ENCODE results near the gene CLTA. TPM values are rescaled to one million over a fixed set of nuclear protein-coding genes. Genes with fewer than 3 reads are reported as not detected.

The CLTA gene
- total and polyA plus RNA-seq, 4 donors: 117 to 191 (median 141) TPM

- Histone ChIP-seq H3K9me3 (ENCODE audit: control insufficient read depth, low read length) (no peaks in the 10 kb centered on the region), H3K4me3 (ENCODE audit: low read length in 2 of 2) (no peak overlapping the region), H3K27me3 (ENCODE audit: control insufficient read depth in 1 of 2, insufficient read depth in 2 of 2, low read length in 1 of 2) (no peaks in the 10 kb centered on the region), H3K27ac (ENCODE audit: low read depth in 1 of 2, low read length in 2 of 2) (peak overlapping the region in 1 of 2 donors; percentile 75), H3K36me3 (ENCODE audit: control insufficient read depth in 1 of 2, insufficient read depth in 2 of 2, low read length in 1 of 2) (peaks cover 8 to 10% of the 10 kb centered on the region in 2 donors), H3K4me1 (ENCODE audit: control insufficient read depth in 1 of 2, insufficient read depth in 2 of 2, low read length in 2 of 2) (peaks cover 1 to 4% of the 10 kb centered on the region in 2 donors)
- DNase-seq (no peak), ATAC-seq (ENCODE audit: low FRiP score) (no peak)
- WGBS, 2 donors: 60 to 62% methylated on average over 4 of the region's 4 CpGs
- intact Hi-C loops (cut with DNase I): no loop called here
Measured at GRCh38 chr9:36207016-36207415, 16.3 kb downstream of the CLTA start.

- Histone ChIP-seq H3K27ac (ENCODE audit: low read depth in 1 of 2, low read length in 2 of 2) (peak overlapping the region; percentile 52 to 75), H3K4me3 (ENCODE audit: low read length in 2 of 2) (no peak overlapping the region), H3K4me1 (ENCODE audit: control insufficient read depth in 1 of 2, insufficient read depth in 2 of 2, low read length in 2 of 2) (peaks cover 1 to 4% of the 10 kb centered on the region in 2 donors), H3K27me3 (ENCODE audit: control insufficient read depth in 1 of 2, insufficient read depth in 2 of 2, low read length in 1 of 2) (no peaks in the 10 kb centered on the region), H3K36me3 (ENCODE audit: control insufficient read depth in 1 of 2, insufficient read depth in 2 of 2, low read length in 1 of 2) (peaks cover 8 to 10% of the 10 kb centered on the region in 2 donors), H3K9me3 (ENCODE audit: control insufficient read depth, low read length) (no peaks in the 10 kb centered on the region)
- ATAC-seq (ENCODE audit: low FRiP score) (no peak), DNase-seq (no peak)
- intact Hi-C loops (cut with DNase I): no loop called here
- 44 to 52% methylated on average over 1 of the region's 1 CpG for WGBS, 2 donors
Measured at GRCh38 chr9:36207546-36208012, 16.9 kb downstream of the CLTA start.

GRCh38 chr9:36208521-36209253, 18.0 kb downstream of the CLTA start:
- 34 to 39% methylated on average over 10 of the region's 10 CpGs for WGBS, 2 donors
- Histone ChIP-seq H3K27ac (ENCODE audit: low read depth in 1 of 2, low read length in 2 of 2) (peak overlapping the region; percentile 52 to 84), H3K4me1 (ENCODE audit: control insufficient read depth in 1 of 2, insufficient read depth in 2 of 2, low read length in 2 of 2) (peaks cover 1 to 4% of the 10 kb centered on the region in 2 donors), H3K27me3 (ENCODE audit: control insufficient read depth in 1 of 2, insufficient read depth in 2 of 2, low read length in 1 of 2) (no peaks in the 10 kb centered on the region), H3K9me3 (ENCODE audit: control insufficient read depth, low read length) (no peaks in the 10 kb centered on the region), H3K36me3 (ENCODE audit: control insufficient read depth in 1 of 2, insufficient read depth in 2 of 2, low read length in 1 of 2) (peaks cover 6 to 10% of the 10 kb centered on the region in 2 donors), H3K4me3 (ENCODE audit: low read length in 2 of 2) (no peak overlapping the region)
- no peak for ATAC-seq (ENCODE audit: low FRiP score)
- no peak for DNase-seq
- intact Hi-C loops (cut with DNase I): no loop called here

- Histone ChIP-seq H3K9me3 (ENCODE audit: control insufficient read depth, low read length) (no peaks in the 10 kb centered on the region), H3K4me3 (ENCODE audit: low read length in 2 of 2) (no peak overlapping the region), H3K4me1 (ENCODE audit: control insufficient read depth in 1 of 2, insufficient read depth in 2 of 2, low read length in 2 of 2) (peaks cover 1 to 4% of the 10 kb centered on the region in 2 donors), H3K27ac (ENCODE audit: low read depth in 1 of 2, low read length in 2 of 2) (peak overlapping the region in 1 of 2 donors; percentile 35), H3K27me3 (ENCODE audit: control insufficient read depth in 1 of 2, insufficient read depth in 2 of 2, low read length in 1 of 2) (no peaks in the 10 kb centered on the region), H3K36me3 (ENCODE audit: control insufficient read depth in 1 of 2, insufficient read depth in 2 of 2, low read length in 1 of 2) (no peaks in the 10 kb centered on the region)
- intact Hi-C loops (cut with DNase I): no loop called here
- ATAC-seq (ENCODE audit: low FRiP score) (no peak), DNase-seq (no peak)
- 46 to 50% methylated on average over 8 of the region's 8 CpGs for WGBS, 2 donors
Measured at GRCh38 chr9:36210722-36211121, 20.0 kb downstream of the CLTA start.

- no peak overlapping the region for H3K4me3 ChIP-seq (ENCODE audit: low read length in 2 of 2)
- H3K27me3 ChIP-seq (ENCODE audit: control insufficient read depth in 1 of 2, insufficient read depth in 2 of 2, low read length in 1 of 2): no peaks in the 10 kb centered on the region
- peaks cover 1 to 4% of the 10 kb centered on the region in 2 donors for H3K4me1 ChIP-seq (ENCODE audit: control insufficient read depth in 1 of 2, insufficient read depth in 2 of 2, low read length in 2 of 2)
- no peaks in the 10 kb centered on the region for H3K9me3 ChIP-seq (ENCODE audit: control insufficient read depth, low read length)
- no peak overlapping the region for H3K27ac ChIP-seq (ENCODE audit: low read depth in 1 of 2, low read length in 2 of 2)
- H3K36me3 ChIP-seq (ENCODE audit: control insufficient read depth in 1 of 2, insufficient read depth in 2 of 2, low read length in 1 of 2): no peaks in the 10 kb centered on the region
- ATAC-seq (ENCODE audit: low FRiP score) (no peak), DNase-seq (no peak)
- intact Hi-C loops (cut with DNase I): no loop called here
- 78 to 81% methylated on average over 7 of the region's 7 CpGs for WGBS, 2 donors
Measured at GRCh38 chr9:36211510-36211909, 20.8 kb downstream of the CLTA start.

- no peak for DNase-seq
- Histone ChIP-seq H3K27ac (ENCODE audit: low read depth in 1 of 2, low read length in 2 of 2) (peak overlapping the region in 1 of 2 donors; percentile 18), H3K27me3 (ENCODE audit: control insufficient read depth in 1 of 2, insufficient read depth in 2 of 2, low read length in 1 of 2) (no peaks in the 10 kb centered on the region), H3K9me3 (ENCODE audit: control insufficient read depth, low read length) (no peaks in the 10 kb centered on the region), H3K4me3 (ENCODE audit: low read length in 2 of 2) (no peak overlapping the region), H3K4me1 (ENCODE audit: control insufficient read depth in 1 of 2, insufficient read depth in 2 of 2, low read length in 2 of 2) (peaks cover 0 to 4% of the 10 kb centered on the region in 2 donors), H3K36me3 (ENCODE audit: control insufficient read depth in 1 of 2, insufficient read depth in 2 of 2, low read length in 1 of 2) (peaks cover 0 to 4% of the 10 kb centered on the region in 2 donors)
- 82 to 84% methylated on average over 4 of the region's 4 CpGs for WGBS, 2 donors
- no peak for ATAC-seq (ENCODE audit: low FRiP score)
- intact Hi-C loops (cut with DNase I): no loop called here
Measured at GRCh38 chr9:36213387-36213786, 22.7 kb downstream of the CLTA start.

GRCh38 chr9:36213989-36214388, 23.3 kb downstream of the CLTA start:
- Histone ChIP-seq H3K27me3 (ENCODE audit: control insufficient read depth in 1 of 2, insufficient read depth in 2 of 2, low read length in 1 of 2) (no peaks in the 10 kb centered on the region), H3K27ac (ENCODE audit: low read depth in 1 of 2, low read length in 2 of 2) (no peak overlapping the region), H3K9me3 (ENCODE audit: control insufficient read depth, low read length) (no peaks in the 10 kb centered on the region), H3K4me3 (ENCODE audit: low read length in 2 of 2) (no peak overlapping the region), H3K36me3 (ENCODE audit: control insufficient read depth in 1 of 2, insufficient read depth in 2 of 2, low read length in 1 of 2) (peaks cover 0 to 4% of the 10 kb centered on the region in 2 donors), H3K4me1 (ENCODE audit: control insufficient read depth in 1 of 2, insufficient read depth in 2 of 2, low read length in 2 of 2) (no peaks in the 10 kb centered on the region)
- ATAC-seq (ENCODE audit: low FRiP score): no peak
- intact Hi-C loops (cut with DNase I): no loop called here
- WGBS, 2 donors: 45 to 47% methylated on average over 4 of the region's 4 CpGs
- no peak for DNase-seq

GRCh38 chr9:36214571-36214970, 23.9 kb downstream of the CLTA start:
- H3K27me3 ChIP-seq (ENCODE audit: control insufficient read depth in 1 of 2, insufficient read depth in 2 of 2, low read length in 1 of 2): no peaks in the 10 kb centered on the region
- no peaks in the 10 kb centered on the region for H3K4me1 ChIP-seq (ENCODE audit: control insufficient read depth in 1 of 2, insufficient read depth in 2 of 2, low read length in 2 of 2)
- no peaks in the 10 kb centered on the region for H3K9me3 ChIP-seq (ENCODE audit: control insufficient read depth, low read length)
- H3K36me3 ChIP-seq (ENCODE audit: control insufficient read depth in 1 of 2, insufficient read depth in 2 of 2, low read length in 1 of 2): peaks cover 0 to 5% of the 10 kb centered on the region in 2 donors
- ATAC-seq (ENCODE audit: low FRiP score): no peak
- no peak overlapping the region for H3K27ac ChIP-seq (ENCODE audit: low read depth in 1 of 2, low read length in 2 of 2)
- H3K4me3 ChIP-seq (ENCODE audit: low read length in 2 of 2): no peak overlapping the region
- no peak for DNase-seq
- intact Hi-C loops (cut with DNase I): no loop called here

Measured in aorta (tissue), 5 donors.